Stimulated activated naive CD8-positive, alpha-beta T cell treated with anti-CD3 and anti-CD28 coated beads, Interleukin-15, Interleukin-2, amounts not matched to agents 100 ng/mL and 50 ng/mL, for 24 hours (primary cell): ENCODE results near the gene CDK3.
"Not testable (repeated sequence)": the region's sequence is repeated elsewhere in the genome, so short reads cannot be mapped to it uniquely, and the experiment has no call there.

Source experiments
- H3K27ac Mint-ChIP-seq: one replicate; pipeline ENCODE4 v1.8.0; 2021; ENCODE audit warnings: mild to moderate bottlenecking, mixed read lengths
- H3K27me3 Mint-ChIP-seq: one replicate; pipeline ENCODE4 v1.8.0; 2021; ENCODE audit warnings: mixed read lengths
- H3K36me3 Mint-ChIP-seq: one replicate; pipeline ENCODE4 v1.8.0; 2021; ENCODE audit warnings: low read depth, mixed read lengths
- H3K4me1 Mint-ChIP-seq: one replicate; pipeline ENCODE4 v1.8.0; 2021; ENCODE audit warnings: low read depth, mixed read lengths
- H3K4me3 Mint-ChIP-seq: one replicate; pipeline ENCODE4 v1.8.0; 2021; ENCODE audit warnings: mild to moderate bottlenecking, mixed read lengths
- H3K9me3 Mint-ChIP-seq: one replicate; pipeline ENCODE4 v1.8.0; 2021; ENCODE audit warnings: mixed read lengths

Gene CDK3

DNA sequence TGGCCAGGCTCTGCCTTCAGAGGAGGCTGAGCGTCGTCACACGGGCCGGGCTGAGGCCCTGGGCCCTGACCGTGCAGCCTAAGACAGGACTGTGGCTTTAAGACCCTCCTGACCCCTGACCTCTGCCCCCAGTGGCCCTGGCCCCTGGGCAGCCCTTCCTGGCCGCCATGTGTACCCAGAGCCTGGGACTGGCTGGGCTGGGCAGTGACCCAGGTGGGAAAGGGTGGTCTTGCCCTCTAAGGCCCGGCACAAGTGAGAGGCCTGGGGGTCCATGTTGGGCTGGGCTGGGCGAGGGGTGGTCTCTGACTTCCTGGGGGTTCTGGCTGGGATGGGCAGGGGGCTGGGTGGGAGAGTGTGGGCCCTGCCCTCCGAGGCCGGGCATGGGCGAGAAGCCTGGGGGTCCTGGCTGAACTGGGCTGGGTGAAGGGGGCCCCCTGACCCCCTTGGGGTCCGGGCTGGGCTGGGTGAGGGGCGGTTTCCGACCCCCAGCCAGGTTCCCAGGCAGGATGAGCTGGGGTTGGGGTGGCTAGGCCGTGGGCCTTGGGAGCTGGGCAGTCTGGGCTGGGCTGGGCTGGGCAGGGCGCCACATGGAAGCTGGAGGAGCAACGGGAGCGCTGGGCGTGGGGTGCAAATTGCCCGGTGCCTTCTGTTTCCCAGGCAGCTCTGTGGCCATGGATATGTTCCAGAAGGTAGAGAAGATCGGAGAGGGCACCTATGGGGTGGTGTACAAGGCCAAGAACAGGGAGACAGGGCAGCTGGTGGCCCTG, at the start of gene CDK3:
CDK3 (plus strand) TSS at position 101 of the 767 bp plus-strand sequence; CDS start at position 672, 571 bp downstream.
- Mint-ChIP-seq H3K4me1 (peaks cover 15% of the 10 kb centered on the region), H3K27me3 (no peaks in the 10 kb centered on the region), H3K36me3 (no peaks in the 10 kb centered on the region), H3K27ac (no peak within 1 kb of the TSS), H3K9me3 (no peaks in the 10 kb centered on the region), H3K4me3 (no peak within 1 kb of the TSS)

DNA sequence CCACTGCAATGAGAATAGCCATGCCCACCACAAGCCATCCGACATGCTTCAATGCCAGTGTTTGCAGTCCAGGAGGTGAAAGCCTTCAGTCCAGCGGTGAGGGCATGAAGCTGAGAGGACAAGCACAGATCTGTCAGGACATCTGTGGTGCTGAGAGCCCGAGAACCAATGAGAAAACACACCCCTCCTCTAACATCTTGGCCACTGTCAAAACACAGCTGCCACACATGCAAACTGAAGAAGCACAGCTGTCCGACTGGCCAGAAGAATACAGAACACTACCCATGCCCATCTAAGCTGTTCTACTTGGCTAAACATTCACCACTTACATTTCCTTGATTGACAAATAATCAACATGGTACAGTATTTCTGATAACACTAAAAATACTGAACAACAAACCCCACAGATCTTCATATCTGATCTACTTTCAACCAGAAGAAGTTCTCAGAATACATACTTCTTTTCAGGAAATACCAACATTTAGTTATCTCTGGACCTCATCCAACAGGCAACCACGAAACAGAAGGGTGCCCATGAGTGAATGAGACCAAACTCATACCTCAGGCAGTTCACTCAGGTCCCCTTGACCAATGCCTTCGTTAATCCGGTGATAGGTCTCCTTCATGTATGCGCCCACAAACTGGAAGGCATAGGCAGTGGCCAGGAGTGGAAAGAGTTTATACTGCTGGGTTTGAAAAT, 49.6 kb upstream of the CDK3 start:
- Mint-ChIP-seq H3K9me3 (no peaks in the 10 kb centered on the region), H3K27me3 (no peaks in the 10 kb centered on the region), H3K36me3 (peaks cover 60% of the 10 kb centered on the region), H3K27ac (no peak overlapping the region), H3K4me3 (no peak overlapping the region), H3K4me1 (peaks cover 4% of the 10 kb centered on the region)

DNA sequence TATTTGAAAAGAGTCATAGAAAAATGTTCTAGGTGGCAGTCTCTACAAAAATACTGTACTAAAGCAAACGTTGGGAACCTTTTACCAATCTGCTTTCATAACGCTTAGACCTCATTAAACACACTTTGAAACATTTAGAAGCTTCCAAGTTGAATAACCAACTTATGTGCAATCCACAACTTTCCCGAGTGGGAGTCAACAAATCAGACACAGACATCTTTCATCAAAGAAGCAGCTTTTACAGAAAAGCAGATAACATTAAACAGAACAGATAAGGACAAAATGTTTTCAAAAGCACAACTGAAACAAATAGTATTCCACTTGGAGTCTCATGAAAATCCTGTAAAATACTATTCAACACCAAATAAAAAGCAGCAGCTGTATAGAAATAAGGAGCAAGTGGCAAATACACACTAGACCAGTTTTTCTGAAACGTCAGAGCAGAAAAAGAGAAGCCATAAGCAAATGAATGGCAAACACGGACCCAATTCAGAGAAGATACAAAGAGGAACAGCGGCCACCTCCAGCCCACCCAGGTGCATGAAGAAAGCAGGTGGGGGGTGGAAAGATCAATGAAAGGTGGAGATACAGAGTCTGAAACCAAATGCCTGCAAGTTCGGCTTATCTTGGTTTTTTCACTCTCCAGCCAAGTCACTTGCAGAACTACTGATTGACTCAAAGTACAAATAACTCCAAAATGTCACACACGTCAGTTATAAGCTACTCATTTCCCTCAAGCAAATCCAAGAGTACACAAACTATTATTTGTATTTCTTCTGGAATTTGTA, 41.4 kb upstream of the CDK3 start:
- H3K36me3 Mint-ChIP-seq, result peaks cover 27% of the 10 kb centered on the region
- H3K9me3 Mint-ChIP-seq, result no peaks in the 10 kb centered on the region
- H3K27me3 Mint-ChIP-seq, result no peaks in the 10 kb centered on the region
- no peak overlapping the region for H3K27ac Mint-ChIP-seq
- no peak overlapping the region for H3K4me3 Mint-ChIP-seq
- peaks cover 5% of the 10 kb centered on the region for H3K4me1 Mint-ChIP-seq

DNA sequence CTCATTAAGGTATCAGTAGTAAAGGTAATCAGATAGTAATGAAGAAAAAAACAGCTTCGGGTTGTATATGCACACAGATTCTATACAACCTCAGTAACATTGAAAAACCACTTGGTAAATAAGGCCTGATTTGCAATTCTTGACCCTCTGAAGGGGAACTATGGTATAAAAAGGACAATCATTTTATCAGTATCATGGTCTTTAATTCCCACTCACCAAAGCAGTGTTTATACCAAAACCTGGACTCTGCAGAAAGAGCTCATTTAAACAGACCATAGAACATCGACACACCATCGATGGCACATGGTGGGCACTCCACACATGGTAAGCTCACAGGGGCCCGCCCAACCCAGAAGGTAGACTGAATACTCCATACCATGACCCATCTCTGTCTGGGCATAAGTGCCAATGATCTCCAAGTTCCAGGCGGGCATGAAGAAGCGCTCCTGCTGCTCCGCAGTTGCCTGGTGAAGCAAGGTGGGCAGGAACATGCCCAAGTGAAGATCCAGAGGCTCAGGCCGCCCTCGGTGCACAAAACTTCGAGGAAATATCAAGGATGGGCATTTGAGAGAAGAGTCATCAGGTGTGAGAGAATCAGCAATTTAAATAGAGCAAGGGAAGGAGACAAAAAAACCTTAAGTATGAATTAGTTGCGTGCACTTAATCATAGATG, 40.7 kb upstream of the CDK3 start:
- Mint-ChIP-seq H3K9me3 (no peaks in the 10 kb centered on the region), H3K4me1 (peaks cover 5% of the 10 kb centered on the region), H3K36me3 (peaks cover 24% of the 10 kb centered on the region), H3K27ac (no peak overlapping the region), H3K4me3 (no peak overlapping the region), H3K27me3 (no peaks in the 10 kb centered on the region)

DNA sequence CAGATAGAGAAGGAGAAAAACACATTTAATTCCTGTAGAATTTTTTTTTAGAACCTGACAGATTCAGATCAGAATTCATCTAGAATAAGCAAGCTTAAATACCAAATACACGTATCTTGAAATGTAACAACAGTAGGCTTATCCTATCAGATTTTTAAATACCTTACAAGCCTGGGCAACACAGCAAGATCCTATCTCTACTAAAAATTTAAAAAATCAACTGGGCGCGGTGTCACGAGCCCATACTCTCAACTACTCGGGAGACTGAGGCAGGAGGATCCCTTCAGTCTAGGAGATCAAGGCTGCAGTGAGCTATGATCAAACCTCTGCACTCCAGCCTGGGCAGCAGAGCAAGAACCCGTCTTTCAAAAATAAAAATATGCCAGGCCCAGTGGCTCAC, 35.2 kb upstream of the CDK3 start:
- peaks cover 4% of the 10 kb centered on the region for H3K36me3 Mint-ChIP-seq
- H3K4me3 Mint-ChIP-seq, result no peak overlapping the region
- no peaks in the 10 kb centered on the region for H3K27me3 Mint-ChIP-seq
- peaks cover 9% of the 10 kb centered on the region for H3K4me1 Mint-ChIP-seq
- H3K27ac Mint-ChIP-seq, result no peak overlapping the region
- H3K9me3 Mint-ChIP-seq, result no peaks in the 10 kb centered on the region

DNA sequence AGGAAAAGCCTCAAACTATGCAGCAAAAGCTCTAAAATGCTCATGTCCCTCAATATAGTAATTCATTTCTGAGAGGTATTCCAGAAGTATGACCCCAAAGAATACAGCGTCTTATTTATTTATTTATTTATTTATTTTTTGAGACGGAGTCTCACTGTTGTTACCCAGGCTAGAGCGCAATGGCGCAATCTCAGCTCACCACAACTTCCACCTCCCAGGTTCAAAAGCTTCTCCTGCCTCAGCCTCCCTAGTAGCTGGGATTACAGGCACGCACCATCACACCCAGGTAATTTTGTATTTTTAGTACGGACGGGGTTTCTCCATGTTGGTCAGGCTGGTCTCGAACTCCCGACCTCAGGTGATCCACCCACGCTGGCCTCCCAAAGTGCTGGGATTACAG, 31.6 kb upstream of the CDK3 start:
- H3K9me3 Mint-ChIP-seq, H3K27me3 Mint-ChIP-seq, H3K4me1 Mint-ChIP-seq, H3K27ac Mint-ChIP-seq, H3K4me3 Mint-ChIP-seq: not testable (repeated sequence)
- H3K36me3 Mint-ChIP-seq, result peaks cover 12% of the 10 kb centered on the region

DNA sequence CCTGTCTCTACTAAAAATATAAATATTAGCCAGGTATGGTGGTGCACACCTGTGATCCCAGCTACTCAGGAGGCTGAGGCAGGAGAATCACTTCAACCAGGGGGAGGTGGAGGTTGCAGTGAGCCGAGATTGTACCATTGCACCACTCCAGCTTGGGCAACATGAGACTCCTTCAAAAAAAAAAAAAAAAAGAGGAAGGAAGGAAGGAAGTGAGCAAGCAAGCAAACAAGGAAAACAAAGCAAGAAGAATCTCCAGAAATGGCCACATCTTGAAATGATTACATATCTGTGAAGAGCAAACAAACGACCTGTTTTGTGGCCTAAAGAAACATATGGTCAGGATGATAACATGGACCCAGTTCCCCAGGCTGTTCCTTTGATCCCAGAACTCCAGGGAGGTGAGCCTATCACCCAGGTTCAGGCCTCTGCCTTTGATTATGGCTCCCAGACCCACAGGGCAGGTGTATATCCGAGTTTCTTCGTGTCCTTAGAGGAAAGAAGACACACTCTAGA, 30.6 kb upstream of the CDK3 start:
- no peaks in the 10 kb centered on the region for H3K27me3 Mint-ChIP-seq
- H3K4me1 Mint-ChIP-seq, result peaks cover 4% of the 10 kb centered on the region
- H3K36me3 Mint-ChIP-seq, result peaks cover 14% of the 10 kb centered on the region
- H3K27ac Mint-ChIP-seq, result no peak overlapping the region
- H3K4me3 Mint-ChIP-seq, result no peak overlapping the region
- H3K9me3 Mint-ChIP-seq, result no peaks in the 10 kb centered on the region

DNA sequence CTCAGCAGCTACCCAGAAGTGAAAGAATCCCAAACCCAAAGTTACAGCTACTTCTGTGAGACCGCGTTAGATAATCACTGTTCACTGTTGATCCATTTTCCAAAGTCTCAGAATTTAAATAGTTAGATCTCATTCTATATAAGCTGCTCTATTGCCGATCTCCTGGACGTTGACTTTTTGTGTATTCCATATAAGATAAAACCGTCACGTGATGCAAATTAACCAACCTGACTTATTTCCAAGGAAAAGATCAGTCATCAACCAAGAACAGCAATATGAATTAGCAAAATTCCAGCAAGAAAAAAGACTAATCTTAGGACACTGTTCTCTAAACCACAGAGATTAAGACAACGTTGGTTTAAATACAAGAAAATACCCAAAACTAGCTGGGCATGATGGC, 30.0 kb upstream of the CDK3 start:
- H3K4me3 Mint-ChIP-seq, result no peak overlapping the region
- H3K36me3 Mint-ChIP-seq, result peaks cover 14% of the 10 kb centered on the region
- H3K9me3 Mint-ChIP-seq, result no peaks in the 10 kb centered on the region
- H3K27me3 Mint-ChIP-seq, result no peaks in the 10 kb centered on the region
- peaks cover 6% of the 10 kb centered on the region for H3K4me1 Mint-ChIP-seq
- H3K27ac Mint-ChIP-seq, result no peak overlapping the region

DNA sequence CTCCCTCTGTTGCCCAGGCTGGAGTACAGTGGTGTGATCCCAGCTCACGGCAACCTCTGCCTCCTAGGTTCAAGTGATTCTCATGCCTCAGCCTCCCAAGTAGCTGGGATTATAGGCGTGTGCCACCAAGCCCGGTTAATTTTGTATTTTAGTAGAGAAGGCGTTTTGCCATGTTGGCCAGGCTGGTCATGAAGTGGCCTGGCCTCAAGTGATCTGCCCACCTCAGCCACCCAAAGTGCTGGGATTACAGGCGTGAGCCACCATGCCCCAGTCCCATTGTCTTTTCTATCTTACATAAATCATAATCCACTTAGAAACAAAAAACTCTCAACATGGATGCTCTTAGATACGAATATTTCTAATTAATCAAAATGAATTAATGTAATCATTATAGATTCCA, 25.5 kb upstream of the CDK3 start:
- Mint-ChIP-seq H3K36me3 (peaks cover 16% of the 10 kb centered on the region), H3K4me1 (peaks cover 30% of the 10 kb centered on the region)
- not testable (repeated sequence) for H3K9me3 Mint-ChIP-seq, H3K4me3 Mint-ChIP-seq, H3K27me3 Mint-ChIP-seq, H3K27ac Mint-ChIP-seq

DNA sequence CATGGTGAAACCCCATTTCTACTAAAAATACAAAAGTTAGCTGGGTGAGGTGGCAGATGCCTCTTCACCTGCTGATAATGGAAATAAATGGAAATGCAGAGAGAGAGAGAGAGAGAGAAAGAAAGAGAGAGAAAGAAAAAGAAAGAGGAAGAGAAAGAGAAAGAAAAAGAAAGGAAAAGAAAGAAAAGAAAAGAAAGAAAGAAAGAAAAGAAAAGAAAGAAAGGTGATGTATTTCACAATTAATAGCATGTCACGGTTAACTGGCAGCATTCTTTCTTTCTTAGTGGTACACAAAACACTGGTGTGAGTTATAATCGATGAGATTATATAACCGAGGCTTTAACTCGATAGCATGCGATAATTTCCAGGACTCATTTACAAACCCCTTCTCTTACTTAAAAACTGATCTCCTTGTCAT, 24.9 kb upstream of the CDK3 start:
- Mint-ChIP-seq H3K4me1 (peaks cover 36% of the 10 kb centered on the region), H3K4me3 (no peak overlapping the region), H3K36me3 (peaks cover 12% of the 10 kb centered on the region), H3K27me3 (no peaks in the 10 kb centered on the region), H3K27ac (no peak overlapping the region), H3K9me3 (no peaks in the 10 kb centered on the region)

DNA sequence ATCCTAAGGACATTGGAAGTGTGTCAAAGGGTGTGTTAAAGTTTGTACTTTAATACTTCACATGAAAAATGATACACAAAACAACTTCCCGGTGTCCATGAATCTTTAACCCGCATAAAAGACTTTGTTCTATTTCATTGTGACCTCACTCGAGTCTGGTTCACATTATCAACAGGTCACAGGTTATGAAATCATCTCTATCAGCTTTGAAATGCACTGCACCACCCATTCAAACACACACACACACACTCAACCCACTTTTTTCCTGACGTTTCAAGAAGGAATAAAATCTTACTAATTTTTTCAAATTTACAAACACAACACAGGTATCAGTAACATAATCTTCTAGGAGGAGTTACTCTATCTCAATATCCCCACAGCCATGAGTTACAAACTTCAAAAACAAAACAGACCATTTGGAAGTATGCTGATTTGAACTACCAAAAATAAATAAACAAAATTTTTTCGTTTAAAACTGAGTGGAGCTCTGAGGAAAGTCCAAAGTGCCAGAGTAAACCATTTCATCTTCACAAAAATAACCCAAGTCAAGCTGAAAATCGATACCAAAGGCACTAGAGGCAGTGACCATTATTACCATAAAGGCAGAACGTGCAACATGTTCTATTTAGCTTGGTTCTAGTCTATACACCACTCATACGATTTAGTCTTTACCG, 24.3 kb upstream of the CDK3 start:
- H3K27ac Mint-ChIP-seq, result peak overlapping the region; percentile 9
- H3K9me3 Mint-ChIP-seq, result no peaks in the 10 kb centered on the region
- peaks cover 11% of the 10 kb centered on the region for H3K36me3 Mint-ChIP-seq
- H3K4me3 Mint-ChIP-seq, result peak overlapping the region; percentile 0
- peaks cover 41% of the 10 kb centered on the region for H3K4me1 Mint-ChIP-seq
- H3K27me3 Mint-ChIP-seq, result no peaks in the 10 kb centered on the region

DNA sequence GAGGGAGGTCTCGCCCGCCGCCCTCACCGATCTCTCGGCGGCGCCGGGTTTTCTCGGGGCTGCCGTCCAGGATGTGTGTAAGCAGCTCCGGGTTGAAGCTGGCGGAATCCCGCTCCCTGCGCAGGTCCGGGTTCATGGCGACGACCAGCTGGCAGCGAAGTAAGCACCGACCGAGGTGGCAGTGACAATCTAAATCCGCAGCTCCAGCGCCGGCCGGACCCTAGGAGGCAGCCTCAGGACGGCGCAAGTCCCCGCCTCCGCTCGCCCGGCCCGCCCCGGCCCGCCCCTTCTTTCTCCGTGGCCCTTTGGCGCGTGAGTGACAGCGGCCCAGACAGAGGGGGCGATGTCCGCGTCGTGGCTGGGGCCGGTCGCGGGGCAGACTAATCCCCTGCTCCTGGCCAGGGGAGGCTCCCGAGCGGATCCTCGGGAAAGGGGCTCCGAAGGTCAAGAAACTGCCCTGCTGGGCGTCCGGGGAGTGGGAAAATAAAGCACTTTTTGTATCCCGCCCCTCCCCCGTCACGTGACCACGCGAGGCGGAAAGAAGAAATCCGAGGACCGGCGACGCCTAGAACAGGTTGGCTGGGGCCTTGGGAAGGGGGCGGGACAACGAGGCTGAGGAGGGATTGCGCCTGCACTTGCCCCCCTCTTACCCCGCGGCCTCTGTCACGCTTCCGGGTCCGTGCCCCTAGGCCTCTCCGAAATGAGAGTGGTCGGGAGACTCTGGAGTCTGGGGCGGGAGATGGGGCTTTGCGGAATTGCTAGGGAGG, 21.5 kb upstream of the CDK3 start, which contains the start of the genes ACOX1 and TEN1:
ACOX1 (minus strand) TSS at position 229 of the 767 bp plus-strand sequence; CDS start at position 136, 93 bp downstream.
TEN1 (plus strand) TSS at position 303 of the 767 bp plus-strand sequence. CDS start 6,953 bp downstream, outside the sequence.
- Mint-ChIP-seq H3K27ac (peak within 1 kb of the TSS; percentile 99), H3K4me1 (peaks cover 44% of the 10 kb centered on the region), H3K27me3 (no peaks in the 10 kb centered on the region), H3K4me3 (peak within 1 kb of the TSS; percentile 96), H3K9me3 (no peaks in the 10 kb centered on the region), H3K36me3 (peaks cover 8% of the 10 kb centered on the region)

DNA sequence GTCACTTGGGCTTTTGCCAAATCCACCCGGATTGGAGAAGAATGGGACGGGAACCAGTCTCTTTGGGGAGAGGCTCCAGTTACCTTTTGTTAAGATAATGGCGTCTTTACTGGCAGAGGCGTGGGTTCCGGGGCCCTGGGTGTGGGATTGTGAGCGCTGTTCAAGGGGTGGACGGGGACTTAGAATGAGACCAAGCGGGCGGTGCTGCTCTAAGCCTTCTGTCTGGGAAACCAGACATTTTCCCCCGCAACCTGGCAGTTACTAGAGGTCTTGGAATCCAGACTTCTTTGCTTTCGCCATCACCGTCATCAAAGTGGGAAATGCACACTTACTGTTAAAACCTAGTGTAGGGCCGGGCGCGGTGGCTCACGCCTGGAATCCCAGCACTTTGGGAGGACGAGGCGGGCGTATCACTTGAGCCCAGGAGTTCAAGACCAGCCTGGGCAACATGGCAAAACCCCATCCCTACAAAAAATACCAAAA, 20.9 kb upstream of the CDK3 start:
- H3K4me3 Mint-ChIP-seq, result peak overlapping the region; percentile 96
- H3K27ac Mint-ChIP-seq, result peak overlapping the region; percentile 99
- H3K36me3 Mint-ChIP-seq, result peaks cover 5% of the 10 kb centered on the region
- H3K4me1 Mint-ChIP-seq, result peaks cover 44% of the 10 kb centered on the region
- H3K9me3 Mint-ChIP-seq, result no peaks in the 10 kb centered on the region
- no peaks in the 10 kb centered on the region for H3K27me3 Mint-ChIP-seq
